Measurements from ENCODE around the gene KCNAB1.
"Not testable (repeated sequence)": the region's sequence is repeated elsewhere in the genome, so short reads cannot be mapped to it uniquely, and the experiment has no call there.

GRCh38 chr3:156284637-156285036, 164.3 kb downstream of the KCNAB1 start:
- TF ChIP-seq CTCF, POLR2A (IDR thresholded peaks at IDR 0.05): not testable (repeated sequence)

All from tibial nerve (tissue), 3 donors.